WERI-Rb-1 (cell line): ENCODE data around the gene ARHGAP23.

ENCODE experiments used
- DNase-seq: peaks from one replicate; pipeline ENCODE4 v3.0.0-alpha.2; 2020
- H3K27ac ChIP-seq: fragments of 250-450 bp; sonication (Bioruptor Pico); 2 replicates; pipeline ENCODE4 v1.5.1; 2020; ENCODE audit warnings: mild to moderate bottlenecking, moderate library complexity
- H3K27me3 ChIP-seq: fragments of 250-450 bp; sonication (Bioruptor Pico); 2 replicates; pipeline ENCODE4 v1.5.1; 2021; ENCODE audit warnings: mild to moderate bottlenecking, low read depth, moderate library complexity; ENCODE audit not compliant: insufficient read depth, severe bottlenecking
- H3K36me3 ChIP-seq: fragments of 250-450 bp; sonication (Bioruptor Pico); 2 replicates; pipeline ENCODE4 v1.5.1; 2020; ENCODE audit warnings: mild to moderate bottlenecking, moderate library complexity
- H3K4me3 ChIP-seq: 2 replicates; pipeline ENCODE4 v1.5.1; 2011; ENCODE audit warnings: low read depth, mild to moderate bottlenecking, control low read depth, low read length
- H3K9me3 ChIP-seq: fragments of 250-450 bp; sonication (Bioruptor Pico); 2 replicates; pipeline ENCODE4 v1.5.1; 2021; ENCODE audit warnings: mild to moderate bottlenecking, moderate library complexity; ENCODE audit not compliant: severe bottlenecking
- CTCF ChIP-seq: IDR thresholded peaks from 2 replicates; pipeline ENCODE4 v1.5.1; 2011; ENCODE audit warnings: low read depth, mild to moderate bottlenecking, control low read depth, inconsistent platforms, low read length

Gene ARHGAP23

DNA sequence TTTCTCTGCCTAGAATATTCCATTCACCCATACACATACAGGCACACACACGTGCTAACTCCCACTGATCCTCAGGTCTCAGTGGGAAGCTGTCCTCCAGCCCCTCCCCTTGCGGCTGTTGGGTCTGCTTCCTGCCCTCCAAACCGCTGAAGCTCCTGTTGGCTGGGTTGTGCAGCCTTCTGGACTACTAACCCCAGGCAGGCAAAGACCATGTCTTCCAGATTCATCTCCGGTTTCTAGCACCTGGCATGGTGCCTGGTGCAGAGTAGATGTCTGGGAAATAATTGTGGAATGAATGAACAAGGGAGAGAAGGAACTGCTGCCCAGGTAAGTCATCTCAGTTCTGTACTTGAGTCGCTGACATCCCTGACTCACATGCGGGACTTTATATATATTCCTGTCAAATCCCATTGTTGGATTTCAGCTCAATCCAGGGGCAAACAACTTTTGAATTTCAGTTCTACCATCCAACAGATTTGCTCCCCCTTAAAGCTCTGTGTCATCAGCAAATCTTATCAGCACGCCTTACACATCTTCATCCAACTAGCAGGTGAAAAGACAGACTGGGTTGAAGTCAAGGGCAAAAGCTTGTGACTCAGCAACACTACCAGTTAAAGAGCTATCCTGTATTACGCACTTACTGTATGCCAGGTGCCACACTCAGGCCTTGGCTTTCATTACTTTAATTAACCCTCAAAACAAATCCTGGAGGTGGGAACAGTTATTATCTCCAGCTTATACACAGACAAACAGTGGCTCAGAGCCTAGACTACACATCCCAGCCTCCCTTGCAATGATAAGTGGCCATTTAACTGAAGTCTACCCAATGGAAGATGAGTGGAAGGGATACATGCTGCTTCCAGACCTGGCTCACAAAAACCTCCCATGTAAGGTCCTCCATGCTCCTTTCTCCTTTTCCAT is 126.4 kb downstream of the ARHGAP23 start:
- Histone ChIP-seq H3K36me3 (peaks cover 3% of the 10 kb centered on the region; the same call in 1 of the 2 replicates), H3K27me3 (no peaks in the 10 kb centered on the region), H3K27ac (no peak overlapping the region), H3K4me3 (no peak overlapping the region), H3K9me3 (no peaks in the 10 kb centered on the region)
- TF ChIP-seq CTCF = no peak
- DNase-seq = no peak

DNA sequence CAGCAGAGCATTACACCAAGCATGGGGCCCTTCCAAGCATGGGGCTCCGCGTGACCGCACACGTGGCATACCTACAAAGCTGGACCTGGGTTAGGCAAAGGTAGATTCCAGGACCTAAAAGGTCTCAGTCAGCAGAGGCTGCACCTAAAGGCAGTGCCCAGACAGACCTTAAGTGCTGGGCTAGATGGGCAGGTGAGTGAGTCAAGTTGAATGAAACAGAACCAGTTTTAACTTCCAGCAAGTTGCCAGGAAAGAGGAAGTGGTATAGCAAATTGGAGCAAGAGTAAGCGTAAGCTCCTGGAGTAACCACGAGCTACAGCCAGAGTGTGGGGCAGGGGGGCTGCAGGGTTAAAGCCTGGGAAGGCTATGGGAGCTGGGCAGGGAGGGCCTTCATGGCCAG is 128.0 kb downstream of the ARHGAP23 start:
- TF ChIP-seq CTCF = no peak
- no peak overlapping the region for H3K4me3 ChIP-seq
- no peaks in the 10 kb centered on the region for H3K9me3 ChIP-seq
- DNase-seq = no peak
- no peaks in the 10 kb centered on the region; the same call in 1 of the 2 replicates for H3K36me3 ChIP-seq
- no peaks in the 10 kb centered on the region for H3K27me3 ChIP-seq
- H3K27ac ChIP-seq = no peak overlapping the region

DNA sequence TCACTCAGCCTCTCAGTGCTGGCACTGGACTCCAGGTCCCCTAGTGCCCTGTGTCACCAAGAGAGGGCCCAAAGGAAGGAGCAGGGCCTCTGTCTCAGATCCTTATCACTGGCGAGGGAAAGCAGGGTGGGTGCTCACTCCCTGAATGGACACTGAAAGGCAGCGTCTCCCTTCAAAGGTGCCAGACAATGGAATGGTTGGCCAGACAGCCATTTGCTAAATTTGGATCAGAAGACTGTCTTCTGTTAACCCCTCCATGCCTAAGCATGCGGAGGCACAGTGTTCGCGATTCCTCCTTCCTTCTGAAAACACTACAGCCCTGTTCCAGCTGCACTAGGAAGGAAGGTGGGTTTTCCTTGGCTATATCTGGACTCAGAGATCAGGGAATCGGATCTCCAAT is 129.1 kb downstream of the ARHGAP23 start:
- no peak overlapping the region for H3K4me3 ChIP-seq
- no peak overlapping the region; the same call in 1 of the 2 replicates for H3K27ac ChIP-seq
- no peak for TF ChIP-seq CTCF
- no peaks in the 10 kb centered on the region for H3K9me3 ChIP-seq
- H3K36me3 ChIP-seq = no peaks in the 10 kb centered on the region
- no peaks in the 10 kb centered on the region for H3K27me3 ChIP-seq
- no peak for DNase-seq

DNA sequence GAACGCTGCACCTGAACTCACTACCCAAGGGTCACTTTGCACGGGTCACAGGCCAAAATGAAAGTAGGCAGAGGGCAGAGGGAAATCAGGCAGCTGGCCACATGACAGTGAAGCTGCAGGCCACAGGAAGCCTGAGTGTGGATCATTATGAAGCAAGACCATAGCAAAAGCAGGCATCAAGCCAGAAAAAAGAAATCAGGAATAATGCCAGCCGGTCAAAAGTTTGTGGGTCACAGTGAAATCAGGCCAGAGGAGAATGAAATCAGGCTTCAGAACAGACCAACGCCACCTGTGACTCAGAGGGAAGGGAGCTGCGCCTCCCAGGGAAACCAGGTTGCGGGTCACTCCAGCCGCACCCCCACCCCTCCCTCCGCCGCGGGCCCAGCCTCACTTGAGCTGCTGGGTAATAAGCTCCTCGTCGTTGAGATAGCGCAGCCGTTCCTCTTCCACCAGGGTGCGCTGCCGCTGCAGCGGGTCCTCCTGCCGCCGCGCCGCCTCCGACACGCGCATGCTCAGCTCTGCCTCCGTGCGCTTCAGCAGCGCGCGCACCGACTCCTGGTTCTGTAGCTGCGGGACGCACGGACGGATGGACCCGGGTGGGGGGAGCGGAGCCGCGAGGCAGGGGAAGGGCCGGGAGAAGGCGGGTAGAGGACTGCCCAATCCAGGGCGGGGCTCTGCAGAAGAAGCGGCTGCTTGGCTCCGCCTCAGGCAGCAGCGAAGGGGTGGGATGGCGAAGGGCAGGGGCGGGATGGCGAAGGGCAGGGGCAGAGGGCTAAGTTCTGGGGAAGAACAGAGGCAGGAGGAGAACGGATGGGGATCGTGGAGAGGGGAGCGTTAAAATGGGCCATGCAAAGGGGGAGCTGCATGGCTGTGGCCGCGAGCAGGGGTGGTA is 129.8 kb downstream of the ARHGAP23 start:
- peak overlapping the region; percentile 87 for H3K27ac ChIP-seq
- peak; percentile 96 for DNase-seq
- peak; percentile 97 for TF ChIP-seq CTCF
- peak overlapping the region; percentile 57 for H3K4me3 ChIP-seq
- no peaks in the 10 kb centered on the region for H3K27me3 ChIP-seq
- no peaks in the 10 kb centered on the region for H3K9me3 ChIP-seq
- H3K36me3 ChIP-seq = no peaks in the 10 kb centered on the region

GRCh38 chr17:38558728-38559050 is 130.4 kb downstream of the ARHGAP23 start:
- peak overlapping the region; percentile 57 for H3K4me3 ChIP-seq
- H3K36me3 ChIP-seq = no peaks in the 10 kb centered on the region
- H3K27me3 ChIP-seq = no peaks in the 10 kb centered on the region
- H3K9me3 ChIP-seq = no peaks in the 10 kb centered on the region
- peak overlapping the region; percentile 87 for H3K27ac ChIP-seq
- no peak for DNase-seq
- no peak for TF ChIP-seq CTCF
